HT1080 (cell line): ENCODE results near the gene IGF2BP2. TPM values are rescaled to one million over a fixed set of nuclear protein-coding genes. Genes with fewer than 3 reads are reported as not detected.

Source experiments
- DNase-seq: peaks from one replicate; pipeline ENCODE4 v3.0.0-alpha.2; 2015; ENCODE audit warnings: low read depth
- total RNA-seq: library from RNA; depleted of rRNA; stranded (reverse); fragments of >200 nt; shearing (Covaris generic); gene quantifications from 2 replicates; pipeline ENCODE4 v1.2.3, GENCODE V29; 2014

IGF2BP2 gene
- total RNA-seq, 1 experiment from 2014 or later, result 157 TPM

GRCh38 chr3:185737740-185738680 is 86.8 kb downstream of the IGF2BP2 start:
- DNase-seq, result no peak

DNA sequence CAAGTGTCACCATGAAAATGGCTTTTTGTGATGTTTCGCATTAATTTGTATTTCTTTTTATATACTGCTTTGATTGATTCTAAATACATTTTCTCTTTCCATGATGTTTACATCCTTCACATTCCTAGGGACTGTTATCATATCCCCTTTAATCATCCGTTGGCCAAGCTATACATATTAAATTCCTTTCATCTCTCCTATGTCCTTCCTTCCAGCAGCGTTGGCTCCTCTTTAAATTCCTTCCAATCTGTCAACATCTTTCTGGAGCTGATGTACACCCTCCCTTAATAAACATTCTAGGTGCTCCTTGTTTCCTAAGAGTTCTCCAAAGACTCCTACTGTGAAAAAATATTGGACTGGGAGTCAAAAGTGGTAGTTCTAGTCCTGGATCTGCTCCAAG is 87.8 kb downstream of the IGF2BP2 start:
- peak; percentile 85 for DNase-seq

- DNase-seq, result no peak
Observed at GRCh38 chr3:185734725-185735096, 90.1 kb downstream of the IGF2BP2 start.

GRCh38 chr3:185733980-185734724 is 90.7 kb downstream of the IGF2BP2 start:
- peak; percentile 90 for DNase-seq

DNA sequence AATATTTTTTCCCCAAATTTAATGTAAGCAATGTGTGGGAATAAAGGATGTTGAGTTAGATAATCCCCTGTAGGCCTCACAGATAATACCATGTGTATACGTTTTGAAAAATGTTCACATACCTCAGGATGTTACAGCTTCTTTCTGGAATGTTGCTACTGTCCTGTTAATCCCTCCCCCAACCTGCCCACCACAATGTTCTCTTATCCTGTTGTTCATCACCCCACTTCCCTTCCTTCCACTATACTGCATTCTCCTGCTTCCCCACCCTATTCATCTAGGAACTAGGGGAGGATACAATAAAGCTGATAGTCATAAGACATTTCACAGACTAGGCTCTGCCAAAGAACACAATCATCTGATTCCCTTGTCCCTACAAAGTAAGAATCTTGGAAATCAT is 92.1 kb downstream of the IGF2BP2 start:
- DNase-seq, result peak; percentile 100

DNA sequence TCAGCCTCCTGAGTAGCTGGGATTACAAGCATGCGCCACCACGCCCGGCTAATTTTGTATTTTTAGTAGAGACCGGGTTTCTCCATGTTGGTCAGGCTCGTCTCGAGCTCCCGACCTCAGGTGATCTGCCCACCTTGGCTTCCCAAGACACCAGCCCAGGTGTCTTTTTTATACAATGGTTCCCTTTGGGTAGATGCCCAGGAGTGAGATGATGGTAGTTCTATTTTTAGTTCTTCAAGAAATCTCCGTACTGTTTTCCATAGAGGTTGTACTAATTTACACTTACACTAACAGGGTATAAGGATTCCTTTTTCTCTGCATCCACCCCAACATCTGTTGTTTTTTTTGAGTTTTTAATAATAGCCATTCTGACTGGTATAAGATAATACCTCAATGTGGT is 94.3 kb downstream of the IGF2BP2 start:
- no peak for DNase-seq

- DNase-seq, result peak; percentile 94
Observed at GRCh38 chr3:185729337-185730055, 95.3 kb downstream of the IGF2BP2 start.

GRCh38 chr3:185728630-185729336 is 96.1 kb downstream of the IGF2BP2 start:
- peak; percentile 15 for DNase-seq

- peak; percentile 62 for DNase-seq
Observed at GRCh38 chr3:185727873-185728272, 97.0 kb downstream of the IGF2BP2 start.

DNA sequence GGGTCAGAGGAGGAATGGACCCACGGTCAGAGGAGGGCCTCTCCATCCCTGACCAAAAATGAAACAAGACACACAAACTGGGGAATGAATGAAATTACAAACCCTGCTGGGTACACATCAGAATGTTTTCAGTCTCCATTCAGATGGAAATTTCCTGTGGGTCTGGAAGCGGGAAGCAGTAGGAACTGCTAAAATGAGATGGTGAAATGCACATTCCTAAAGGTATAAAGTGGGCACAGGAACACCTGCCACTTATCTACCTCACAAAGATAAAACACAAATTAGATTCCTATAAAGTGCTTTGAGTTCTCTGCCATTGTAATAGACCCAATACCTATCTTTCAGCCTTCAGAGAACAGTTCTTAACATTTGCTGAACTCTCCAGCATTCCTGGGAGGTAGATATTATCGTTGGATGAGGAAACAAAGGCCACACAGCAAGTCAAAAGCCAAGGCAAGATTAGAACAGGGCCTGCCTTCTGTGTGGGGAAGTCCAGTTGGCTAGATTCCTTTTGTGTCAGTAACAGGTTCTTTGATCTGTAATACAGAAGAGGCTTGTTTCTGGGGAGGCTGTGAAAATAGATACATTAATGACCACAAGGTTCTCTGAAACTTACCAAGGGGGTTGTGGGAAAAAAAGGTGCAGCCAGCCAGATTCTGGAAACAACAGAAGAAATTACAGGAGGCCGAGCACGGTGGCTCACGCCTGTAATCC is 98.4 kb downstream of the IGF2BP2 start:
- no peak for DNase-seq

DNA sequence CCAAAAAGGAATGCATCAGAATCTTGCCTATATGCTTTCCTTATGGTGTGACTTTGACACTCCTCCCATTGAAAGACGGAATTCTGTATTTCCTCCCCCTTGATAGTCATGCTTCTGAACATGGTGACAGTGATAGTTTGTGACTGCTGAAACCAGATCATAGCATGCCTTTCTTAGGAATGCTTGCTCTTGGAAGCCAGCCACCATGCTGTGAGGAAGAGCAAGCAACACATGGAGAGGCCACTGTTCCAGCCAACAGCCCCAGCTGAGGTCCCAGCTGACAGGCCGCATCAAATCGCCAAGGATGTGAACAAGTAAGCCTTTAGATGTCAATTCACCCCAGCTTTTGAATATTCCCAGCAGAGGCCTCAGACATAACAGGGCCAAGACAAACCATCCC is 100.1 kb downstream of the IGF2BP2 start:
- peak; percentile 37 for DNase-seq

DNA sequence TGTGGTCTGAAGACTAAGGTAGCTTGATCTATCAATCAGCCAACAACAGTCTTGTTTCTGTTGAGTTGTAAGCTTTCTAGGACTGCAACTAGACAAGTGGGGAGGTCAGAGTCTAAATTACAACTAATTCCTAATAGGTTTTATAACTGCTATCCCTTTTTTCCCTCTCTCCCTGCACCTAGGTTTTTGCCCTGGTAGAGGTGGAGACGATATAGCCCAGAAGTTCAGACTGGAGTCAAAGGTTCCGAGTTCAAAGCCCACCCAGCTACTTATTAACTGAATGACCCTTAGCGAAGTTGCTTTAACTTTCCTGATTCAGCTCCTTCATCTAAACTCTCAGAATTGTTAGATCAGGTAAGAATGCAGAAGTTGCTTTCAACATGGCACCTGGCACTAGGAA is 100.6 kb downstream of the IGF2BP2 start:
- DNase-seq, result no peak

DNA sequence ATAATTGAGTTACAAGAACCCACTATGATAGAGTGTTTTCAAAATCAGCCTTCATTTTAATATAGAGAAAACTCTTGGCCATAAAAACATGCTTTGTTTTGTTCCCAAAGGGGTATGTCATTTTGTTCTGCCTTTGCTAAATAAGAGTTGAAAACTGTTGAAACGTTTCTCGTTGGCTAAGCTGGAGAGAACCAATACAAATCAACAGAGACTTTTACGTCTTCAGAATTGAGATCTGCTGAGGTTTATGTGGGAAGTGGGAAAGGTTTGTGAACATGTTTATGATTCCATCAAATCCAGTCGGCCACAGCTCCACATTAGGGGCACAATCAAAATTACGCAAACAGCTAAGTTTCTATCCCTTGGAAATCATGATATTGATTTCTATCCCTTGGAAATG is 102.0 kb downstream of the IGF2BP2 start:
- DNase-seq, result no peak

GRCh38 chr3:185721970-185722369 is 102.9 kb downstream of the IGF2BP2 start:
- no peak for DNase-seq

- DNase-seq, result no peak
Observed at GRCh38 chr3:185720326-185720725, 104.5 kb downstream of the IGF2BP2 start.

GRCh38 chr3:185718736-185719593 is 105.9 kb downstream of the IGF2BP2 start:
- DNase-seq, result no peak

- DNase-seq, result no peak
Observed at GRCh38 chr3:185717627-185718402, 107.0 kb downstream of the IGF2BP2 start.

GRCh38 chr3:185717121-185717520 is 107.7 kb downstream of the IGF2BP2 start:
- peak; percentile 80 for DNase-seq
